ENCODE results near the gene NUDT13. TPM values are rescaled to one million over a fixed set of nuclear protein-coding genes. Genes with fewer than 3 reads are reported as not detected.

NUDT13 gene
- total RNA-seq, 1 experiment from 2014 or later = 1.5 TPM

DNA sequence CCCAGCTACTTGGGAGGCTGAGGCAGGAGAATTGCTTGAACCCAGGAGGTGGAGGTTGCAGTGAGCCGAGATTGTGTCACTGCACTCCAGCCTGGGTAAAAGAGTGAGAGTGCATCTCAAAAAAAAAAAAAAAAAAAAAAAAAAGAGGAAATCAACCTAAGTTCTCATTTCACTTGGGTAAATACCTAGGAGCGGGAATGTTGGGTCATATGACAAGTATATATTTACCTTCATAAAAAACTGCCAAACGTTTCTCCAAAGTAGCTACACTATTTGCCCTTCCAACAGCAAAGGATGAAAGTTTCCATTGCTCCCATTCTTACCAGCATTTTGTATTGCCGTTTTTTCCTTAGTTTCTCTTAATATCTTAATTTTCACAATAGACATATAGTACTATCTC is 23.4 kb upstream of the NUDT13 start:
- no peaks in the 10 kb centered on the region for H3K27me3 Mint-ChIP-seq (ENCODE audit: low read depth)
- H3K4me3 Mint-ChIP-seq = no peak overlapping the region
- H4K20me1 ChIP-seq (ENCODE audit: control insufficient read depth, insufficient read depth, insufficient read length) = no peaks in the 10 kb centered on the region

More for the DNA sequence above, 23.4 kb upstream of the NUDT13 start:
- no peak overlapping the region for H2BK15ac ChIP-seq (ENCODE audit: low read depth, low read length)
- H3K56ac ChIP-seq (ENCODE audit: insufficient read length, low read depth, low read length) = no peak overlapping the region
- no peak overlapping the region for H2BK5ac ChIP-seq (ENCODE audit: insufficient read length, low read length)
- H2BK12ac ChIP-seq (ENCODE audit: insufficient read length, low read depth, low read length) = no peak overlapping the region
- H3T11ph ChIP-seq (ENCODE audit: low read length) = no peak overlapping the region
- no peaks in the 10 kb centered on the region for H3K9me3 ChIP-seq (ENCODE audit: control insufficient read depth, low read depth, low read length)
- no peaks in the 10 kb centered on the region for H3K23me2 ChIP-seq (ENCODE audit: insufficient read length, low read depth, low read length, poor library complexity, severe bottlenecking)
- no CpG with 5 or more reads among the region's 4 CpGs for WGBS (ENCODE audit: extremely low coverage, insufficient read length, low lambda C conversion rate)
- H4K8ac ChIP-seq (replicated peaks; ENCODE audit: insufficient read length, low read depth, low read length) = no peak overlapping the region
- H2BK120ac ChIP-seq (ENCODE audit: low read depth, low read length, poor library complexity, severe bottlenecking) = no peak overlapping the region
- no peak for DNase-seq
- H3K79me2 ChIP-seq (ENCODE audit: insufficient read depth, low read length) = no peaks in the 10 kb centered on the region; the same call in 1 of the 2 replicates
- no peak overlapping the region for H2BK20ac ChIP-seq (ENCODE audit: low read depth, low read length, poor library complexity, severe bottlenecking)
- H3K79me1 ChIP-seq (ENCODE audit: insufficient read depth, low read depth, low read length, poor library complexity, severe bottlenecking) = no peaks in the 10 kb centered on the region
- H3K4ac ChIP-seq (ENCODE audit: low read depth, low read length) = no peak overlapping the region
- Mint-ChIP-seq H3K4me1 (0 out of 4 replicates have a peak, but pooled peaks cover 0 to 2% of the 10 kb centered on the region in 2 experiments), H3K9me3 (no peaks in the 10 kb centered on the region), H3K36me3 (ENCODE audit: insufficient read depth in 1 of 3, low read depth in 3 of 3) (no peaks in the 10 kb centered on the region), H3K27ac (no peak overlapping the region)
- H2AK5ac ChIP-seq (ENCODE audit: insufficient read length, low read length) = no peak overlapping the region
- no peak overlapping the region for H3K18ac ChIP-seq (ENCODE audit: insufficient read length, low read depth, low read length)
- no peak overlapping the region for H2AFZ ChIP-seq (ENCODE audit: low read length)
- H3K4me1 ChIP-seq (ENCODE audit: insufficient read depth, low read length) = no peaks in the 10 kb centered on the region
- H4K5ac ChIP-seq (ENCODE audit: insufficient read length, low read depth, low read length) = no peak overlapping the region
- no peak overlapping the region for H4K91ac ChIP-seq (ENCODE audit: insufficient read length, low read depth, low read length)
- no peak overlapping the region for H3K23ac ChIP-seq (ENCODE audit: insufficient read length, low read depth, low read length)
- TF ChIP-seq, protein P1, sequence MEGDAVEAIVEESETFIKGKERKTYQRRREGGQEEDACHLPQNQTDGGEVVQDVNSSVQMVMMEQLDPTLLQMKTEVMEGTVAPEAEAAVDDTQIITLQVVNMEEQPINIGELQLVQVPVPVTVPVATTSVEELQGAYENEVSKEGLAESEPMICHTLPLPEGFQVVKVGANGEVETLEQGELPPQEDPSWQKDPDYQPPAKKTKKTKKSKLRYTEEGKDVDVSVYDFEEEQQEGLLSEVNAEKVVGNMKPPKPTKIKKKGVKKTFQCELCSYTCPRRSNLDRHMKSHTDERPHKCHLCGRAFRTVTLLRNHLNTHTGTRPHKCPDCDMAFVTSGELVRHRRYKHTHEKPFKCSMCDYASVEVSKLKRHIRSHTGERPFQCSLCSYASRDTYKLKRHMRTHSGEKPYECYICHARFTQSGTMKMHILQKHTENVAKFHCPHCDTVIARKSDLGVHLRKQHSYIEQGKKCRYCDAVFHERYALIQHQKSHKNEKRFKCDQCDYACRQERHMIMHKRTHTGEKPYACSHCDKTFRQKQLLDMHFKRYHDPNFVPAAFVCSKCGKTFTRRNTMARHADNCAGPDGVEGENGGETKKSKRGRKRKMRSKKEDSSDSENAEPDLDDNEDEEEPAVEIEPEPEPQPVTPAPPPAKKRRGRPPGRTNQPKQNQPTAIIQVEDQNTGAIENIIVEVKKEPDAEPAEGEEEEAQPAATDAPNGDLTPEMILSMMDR (conservative IDR thresholded peaks at IDR 0.05) = no peak
- H3K4me2 ChIP-seq (ENCODE audit: insufficient read depth, insufficient read length, low read length) = no peak overlapping the region
- H3K27ac ChIP-seq (ENCODE audit: insufficient read length, low read depth, low read length) = no peak overlapping the region
- H3K9ac ChIP-seq (ENCODE audit: extremely low read depth, insufficient read length, low read length) = no peak overlapping the region
- no peak overlapping the region for H3K14ac ChIP-seq (ENCODE audit: insufficient read depth, low read length)
- no peaks in the 10 kb centered on the region for H3K27me3 ChIP-seq (ENCODE audit: insufficient read depth, low read length)

All from H9 (cell line).